IPS-15b (cell line): Measurements from ENCODE around the gene DEPDC4.
"Not testable (repeated sequence)": the region's sequence is repeated elsewhere in the genome, so short reads cannot be mapped to it uniquely, and the experiment has no call there.

Source experiments
- H3K27me3 ChIP-seq: one replicate; pipeline ENCODE4 v1.6.1; 2013; ENCODE audit warnings: low read length; ENCODE audit not compliant: control insufficient read depth, insufficient read depth
- H3K36me3 ChIP-seq: one replicate; pipeline ENCODE4 v1.6.1; 2013; ENCODE audit warnings: low read length; ENCODE audit not compliant: control insufficient read depth, insufficient read depth
- H3K4me1 ChIP-seq: one replicate; pipeline ENCODE4 v1.6.1; 2013; ENCODE audit warnings: mild to moderate bottlenecking, low read length; ENCODE audit not compliant: control insufficient read depth, insufficient read depth
- H3K4me3 ChIP-seq: one replicate; pipeline ENCODE4 v1.5.1; 2013; ENCODE audit warnings: low read depth, low read length
- H3K9ac ChIP-seq: one replicate; pipeline ENCODE4 v1.6.1; 2013; ENCODE audit warnings: low read depth, mild to moderate bottlenecking, low read length
- H3K9me3 ChIP-seq: one replicate; pipeline ENCODE4 v1.6.1; 2013; ENCODE audit warnings: mild to moderate bottlenecking, low read length; ENCODE audit not compliant: control insufficient read depth, insufficient read depth

DEPDC4 gene

GRCh38 chr12:100266835-100267602 is at the start of gene DEPDC4, which contains the start of gene SCYL2:
TSS of gene DEPDC4 (minus strand) at chr12:100267079. CDS start at chr12:100267076, 3 bp downstream.
TSS of gene SCYL2 (plus strand) at chr12:100267177. CDS start at chr12:100282971, 15,794 bp downstream.
- no peaks in the 10 kb centered on the region for H3K27me3 ChIP-seq
- no peaks in the 10 kb centered on the region for H3K9me3 ChIP-seq
- peak within 1 kb of the TSS; percentile 91 for H3K4me3 ChIP-seq
- peaks cover 10% of the 10 kb centered on the region for H3K4me1 ChIP-seq
- H3K36me3 ChIP-seq = no peaks in the 10 kb centered on the region
- H3K9ac ChIP-seq = peak within 1 kb of the TSS; percentile 77

- Histone ChIP-seq H3K4me3 (no peak overlapping the region), H3K27me3 (no peaks in the 10 kb centered on the region), H3K9ac (no peak overlapping the region), H3K9me3 (no peaks in the 10 kb centered on the region), H3K36me3 (no peaks in the 10 kb centered on the region), H3K4me1 (no peaks in the 10 kb centered on the region)
Observed at GRCh38 chr12:100311317-100311716, 44.4 kb upstream of the DEPDC4 start.

- H3K27me3 ChIP-seq, H3K9me3 ChIP-seq, H3K9ac ChIP-seq, H3K4me3 ChIP-seq, H3K4me1 ChIP-seq, H3K36me3 ChIP-seq: not testable (repeated sequence)
Observed at GRCh38 chr12:100308138-100308537, 41.3 kb upstream of the DEPDC4 start.

- peaks cover 12% of the 10 kb centered on the region for H3K36me3 ChIP-seq
- H3K9me3 ChIP-seq = not testable (repeated sequence)
Observed at GRCh38 chr12:100304334-100304733, 37.5 kb upstream of the DEPDC4 start.

GRCh38 chr12:100303831-100304230 is 37.0 kb upstream of the DEPDC4 start:
- Histone ChIP-seq H3K36me3 (peaks cover 12% of the 10 kb centered on the region), H3K9me3 (no peaks in the 10 kb centered on the region), H3K4me1 (no peaks in the 10 kb centered on the region), H3K4me3 (no peak overlapping the region), H3K9ac (no peak overlapping the region), H3K27me3 (no peaks in the 10 kb centered on the region)

More at GRCh38 chr12:100304334-100304733, 37.5 kb upstream of the DEPDC4 start:
- H3K4me1 ChIP-seq, H3K9ac ChIP-seq, H3K27me3 ChIP-seq, H3K4me3 ChIP-seq: not testable (repeated sequence)

GRCh38 chr12:100302081-100302480 is 35.2 kb upstream of the DEPDC4 start:
- H3K9me3 ChIP-seq = no peaks in the 10 kb centered on the region
- H3K4me3 ChIP-seq = no peak overlapping the region
- no peaks in the 10 kb centered on the region for H3K4me1 ChIP-seq
- H3K9ac ChIP-seq = no peak overlapping the region
- peaks cover 12% of the 10 kb centered on the region for H3K36me3 ChIP-seq
- H3K27me3 ChIP-seq = no peaks in the 10 kb centered on the region

- Histone ChIP-seq H3K4me3 (no peak overlapping the region), H3K27me3 (no peaks in the 10 kb centered on the region), H3K9ac (no peak overlapping the region), H3K9me3 (no peaks in the 10 kb centered on the region), H3K36me3 (no peaks in the 10 kb centered on the region), H3K4me1 (no peaks in the 10 kb centered on the region)
Observed at GRCh38 chr12:100295764-100296555, 29.1 kb upstream of the DEPDC4 start.

GRCh38 chr12:100294366-100294765 is 27.5 kb upstream of the DEPDC4 start:
- H3K9me3 ChIP-seq, H3K4me1 ChIP-seq, H3K36me3 ChIP-seq, H3K9ac ChIP-seq, H3K4me3 ChIP-seq, H3K27me3 ChIP-seq: not testable (repeated sequence)

GRCh38 chr12:100293017-100293416 is 26.1 kb upstream of the DEPDC4 start:
- no peaks in the 10 kb centered on the region for H3K4me1 ChIP-seq
- H3K36me3 ChIP-seq = no peaks in the 10 kb centered on the region
- no peaks in the 10 kb centered on the region for H3K27me3 ChIP-seq
- H3K9ac ChIP-seq = no peak overlapping the region
- H3K9me3 ChIP-seq = no peaks in the 10 kb centered on the region
- H3K4me3 ChIP-seq = no peak overlapping the region

GRCh38 chr12:100290016-100290415 is 23.1 kb upstream of the DEPDC4 start:
- Histone ChIP-seq H3K4me1 (no peaks in the 10 kb centered on the region), H3K36me3 (no peaks in the 10 kb centered on the region), H3K9ac (no peak overlapping the region), H3K4me3 (no peak overlapping the region), H3K27me3 (no peaks in the 10 kb centered on the region), H3K9me3 (no peaks in the 10 kb centered on the region)

GRCh38 chr12:100289038-100289437 is 22.2 kb upstream of the DEPDC4 start:
- Histone ChIP-seq H3K36me3 (no peaks in the 10 kb centered on the region), H3K9me3 (no peaks in the 10 kb centered on the region), H3K27me3 (no peaks in the 10 kb centered on the region), H3K4me3 (no peak overlapping the region), H3K9ac (no peak overlapping the region), H3K4me1 (no peaks in the 10 kb centered on the region)

- H3K27me3 ChIP-seq, H3K9me3 ChIP-seq, H3K4me1 ChIP-seq, H3K36me3 ChIP-seq, H3K9ac ChIP-seq, H3K4me3 ChIP-seq: not testable (repeated sequence)
Observed at GRCh38 chr12:100284556-100284955, 17.7 kb upstream of the DEPDC4 start.
